ENCODE measurements around the gene TEX38.

The TEX38 gene

GRCh38 chr1:46719689-46720088 lies 48.0 kb downstream of the TEX38 start:
- TF ChIP-seq, protein P1, sequence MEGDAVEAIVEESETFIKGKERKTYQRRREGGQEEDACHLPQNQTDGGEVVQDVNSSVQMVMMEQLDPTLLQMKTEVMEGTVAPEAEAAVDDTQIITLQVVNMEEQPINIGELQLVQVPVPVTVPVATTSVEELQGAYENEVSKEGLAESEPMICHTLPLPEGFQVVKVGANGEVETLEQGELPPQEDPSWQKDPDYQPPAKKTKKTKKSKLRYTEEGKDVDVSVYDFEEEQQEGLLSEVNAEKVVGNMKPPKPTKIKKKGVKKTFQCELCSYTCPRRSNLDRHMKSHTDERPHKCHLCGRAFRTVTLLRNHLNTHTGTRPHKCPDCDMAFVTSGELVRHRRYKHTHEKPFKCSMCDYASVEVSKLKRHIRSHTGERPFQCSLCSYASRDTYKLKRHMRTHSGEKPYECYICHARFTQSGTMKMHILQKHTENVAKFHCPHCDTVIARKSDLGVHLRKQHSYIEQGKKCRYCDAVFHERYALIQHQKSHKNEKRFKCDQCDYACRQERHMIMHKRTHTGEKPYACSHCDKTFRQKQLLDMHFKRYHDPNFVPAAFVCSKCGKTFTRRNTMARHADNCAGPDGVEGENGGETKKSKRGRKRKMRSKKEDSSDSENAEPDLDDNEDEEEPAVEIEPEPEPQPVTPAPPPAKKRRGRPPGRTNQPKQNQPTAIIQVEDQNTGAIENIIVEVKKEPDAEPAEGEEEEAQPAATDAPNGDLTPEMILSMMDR (IDR thresholded peaks at IDR 0.05) = no peak
- TF ChIP-seq ZFX (IDR thresholded peaks at IDR 0.05; ENCODE audit: borderline replicate concordance) = no peak
- peak overlapping the region; percentile 86 for H3K27ac ChIP-seq

DNA sequence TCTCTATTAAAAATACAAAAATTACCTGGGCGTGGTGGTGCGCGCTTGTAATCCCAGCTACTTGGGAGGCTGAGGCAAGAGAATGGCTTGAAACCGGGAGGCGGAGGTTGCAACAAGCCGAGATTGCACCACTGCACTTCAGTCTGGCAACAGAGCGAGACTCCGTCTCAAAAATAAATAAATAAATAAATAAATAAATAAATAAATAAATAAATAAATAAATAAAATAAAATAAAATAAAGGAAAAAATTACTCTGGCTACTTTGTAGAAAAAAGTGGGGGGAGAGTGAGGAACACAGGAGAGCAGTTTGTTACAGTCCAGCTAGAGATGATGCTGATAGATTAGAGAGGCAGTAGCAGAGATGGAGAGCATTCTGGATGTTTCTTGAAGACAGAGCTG lies 48.7 kb downstream of the TEX38 start:
- H3K27ac ChIP-seq = peak overlapping the region; percentile 86

DNA sequence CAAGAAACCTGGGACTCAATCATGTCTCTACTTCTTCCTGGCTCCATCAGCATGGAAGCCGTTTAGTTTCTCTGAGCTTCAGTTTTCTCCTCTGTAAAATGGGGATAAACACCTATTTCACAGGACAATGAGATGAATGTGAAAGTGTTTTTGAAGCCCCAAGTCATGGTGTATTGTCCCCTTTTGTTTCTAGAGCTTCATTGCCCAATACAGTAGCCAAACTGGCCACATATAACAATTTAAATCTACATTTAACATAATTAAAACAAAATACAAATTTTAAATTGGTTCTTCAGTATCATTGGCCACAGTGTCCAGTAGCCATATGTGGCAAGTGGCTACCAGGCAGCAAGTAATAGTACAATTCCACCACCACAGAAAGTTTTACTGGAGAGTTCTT lies 49.5 kb downstream of the TEX38 start:
- no peak overlapping the region for H3K27ac ChIP-seq
- TF ChIP-seq, protein P1 (IDR thresholded peaks at IDR 0.05) = no peak
- TF ChIP-seq ZFX (IDR thresholded peaks at IDR 0.05; ENCODE audit: borderline replicate concordance) = no peak

GRCh38 chr1:46721686-46722205 lies 50.1 kb downstream of the TEX38 start:
- TF ChIP-seq ZFX (IDR thresholded peaks at IDR 0.05; ENCODE audit: borderline replicate concordance) = no peak
- TF ChIP-seq, protein P1 (IDR thresholded peaks at IDR 0.05) = no peak
- no peak overlapping the region for H3K27ac ChIP-seq

Data from 22Rv1 (cell line).